ENCODE results near the gene AREL1. TPM values are rescaled to one million over a fixed set of nuclear protein-coding genes. Genes with fewer than 3 reads are reported as not detected.
A peak's percentile ranks its signal among the peaks of the same experiment; 100 is the strongest.

Gene AREL1
- total RNA-seq, 1 donor from 2014 or later, result 29.1 TPM

GRCh38 chr14:74654931-74655330, 57.9 kb downstream of the AREL1 start:
- Histone ChIP-seq H3K4me1 (peaks cover 8% of the 10 kb centered on the region), H3K36me3 (peaks cover 23% of the 10 kb centered on the region), H3K27ac (peak overlapping the region; percentile 49), H3K27me3 (ENCODE audit: low read depth) (no peaks in the 10 kb centered on the region), H3K9me3 (no peaks in the 10 kb centered on the region), H3K4me3 (no peak overlapping the region)
- TF ChIP-seq, protein P1, sequence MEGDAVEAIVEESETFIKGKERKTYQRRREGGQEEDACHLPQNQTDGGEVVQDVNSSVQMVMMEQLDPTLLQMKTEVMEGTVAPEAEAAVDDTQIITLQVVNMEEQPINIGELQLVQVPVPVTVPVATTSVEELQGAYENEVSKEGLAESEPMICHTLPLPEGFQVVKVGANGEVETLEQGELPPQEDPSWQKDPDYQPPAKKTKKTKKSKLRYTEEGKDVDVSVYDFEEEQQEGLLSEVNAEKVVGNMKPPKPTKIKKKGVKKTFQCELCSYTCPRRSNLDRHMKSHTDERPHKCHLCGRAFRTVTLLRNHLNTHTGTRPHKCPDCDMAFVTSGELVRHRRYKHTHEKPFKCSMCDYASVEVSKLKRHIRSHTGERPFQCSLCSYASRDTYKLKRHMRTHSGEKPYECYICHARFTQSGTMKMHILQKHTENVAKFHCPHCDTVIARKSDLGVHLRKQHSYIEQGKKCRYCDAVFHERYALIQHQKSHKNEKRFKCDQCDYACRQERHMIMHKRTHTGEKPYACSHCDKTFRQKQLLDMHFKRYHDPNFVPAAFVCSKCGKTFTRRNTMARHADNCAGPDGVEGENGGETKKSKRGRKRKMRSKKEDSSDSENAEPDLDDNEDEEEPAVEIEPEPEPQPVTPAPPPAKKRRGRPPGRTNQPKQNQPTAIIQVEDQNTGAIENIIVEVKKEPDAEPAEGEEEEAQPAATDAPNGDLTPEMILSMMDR (IDR thresholded peaks at IDR 0.05), result no peak
- ATAC-seq (no peak), DNase-seq (no peak)
- intact Hi-C loops (cut with DNase I), result no loop called here

DNA sequence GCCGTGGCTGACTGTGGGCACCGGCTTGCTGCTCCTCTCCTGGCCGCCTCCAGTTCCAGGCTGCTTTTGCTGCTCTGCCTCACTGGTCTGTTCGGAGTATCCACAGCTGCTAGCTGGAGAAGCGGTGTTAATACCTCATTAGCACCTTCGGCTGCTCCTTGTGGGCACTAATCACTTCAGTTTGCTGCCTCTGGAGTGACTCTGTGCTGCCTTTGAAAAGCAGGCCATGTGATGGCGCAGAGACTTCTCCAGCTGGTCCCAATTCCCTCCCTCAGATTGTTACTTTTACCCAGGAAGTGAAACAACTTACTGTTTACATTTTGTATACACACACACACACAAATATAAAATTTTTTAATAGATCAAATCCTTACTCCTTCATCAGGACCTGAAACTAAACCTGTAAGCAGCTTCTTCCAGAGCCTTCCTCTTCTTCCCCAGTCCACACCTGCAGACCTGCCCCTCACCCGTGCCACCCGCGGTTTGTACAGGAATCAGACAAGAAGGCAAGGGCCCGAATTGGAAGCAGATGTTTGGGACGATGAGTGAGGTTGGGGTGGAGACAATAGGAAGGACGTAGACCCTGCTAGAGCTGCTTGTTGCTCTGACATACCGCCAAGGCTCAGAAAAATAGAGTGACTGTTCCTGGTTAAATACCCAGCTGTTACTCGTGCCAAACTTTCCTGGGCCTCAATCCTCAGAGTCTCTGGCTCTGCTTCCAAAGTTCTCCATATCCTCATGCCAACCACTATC, 59.3 kb downstream of the AREL1 start:
- Histone ChIP-seq H3K27me3 (ENCODE audit: low read depth) (no peaks in the 10 kb centered on the region), H3K36me3 (peaks cover 17% of the 10 kb centered on the region), H3K27ac (no peak overlapping the region), H3K4me1 (peaks cover 13% of the 10 kb centered on the region), H3K9me3 (no peaks in the 10 kb centered on the region), H3K4me3 (no peak overlapping the region)
- DNase-seq (no peak), ATAC-seq (no peak)
- TF ChIP-seq, protein P1 (IDR thresholded peaks at IDR 0.05), result no peak
- intact Hi-C loops (cut with DNase I), result no loop called here

DNA sequence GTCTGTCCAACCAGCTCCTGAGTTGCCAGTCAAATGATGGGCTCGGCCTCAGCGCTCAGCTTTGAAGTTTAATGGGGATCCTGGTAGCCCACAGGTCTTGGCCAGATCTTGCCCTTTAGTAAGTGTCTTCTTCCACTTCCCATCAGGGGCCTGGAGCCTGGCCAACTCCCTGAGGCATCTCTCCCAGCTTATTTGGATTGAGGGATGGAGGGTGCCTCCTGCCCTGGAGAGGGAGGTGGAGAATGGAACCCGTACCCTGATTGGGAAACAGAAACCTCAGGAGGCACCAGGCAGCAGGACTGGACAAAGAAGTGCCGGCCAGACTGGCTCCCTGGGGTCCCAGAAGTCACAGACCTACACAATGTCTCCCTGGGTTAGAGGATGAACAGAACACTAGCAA, 60.3 kb downstream of the AREL1 start:
- Histone ChIP-seq H3K4me1 (peaks cover 23% of the 10 kb centered on the region), H3K36me3 (peaks cover 11% of the 10 kb centered on the region), H3K4me3 (no peak overlapping the region), H3K27me3 (ENCODE audit: low read depth) (no peaks in the 10 kb centered on the region), H3K27ac (no peak overlapping the region), H3K9me3 (no peaks in the 10 kb centered on the region)
- no peak for DNase-seq
- TF ChIP-seq, protein P1 (IDR thresholded peaks at IDR 0.05), result no peak
- ATAC-seq, result no peak
- intact Hi-C loops (cut with DNase I), result no loop called here

DNA sequence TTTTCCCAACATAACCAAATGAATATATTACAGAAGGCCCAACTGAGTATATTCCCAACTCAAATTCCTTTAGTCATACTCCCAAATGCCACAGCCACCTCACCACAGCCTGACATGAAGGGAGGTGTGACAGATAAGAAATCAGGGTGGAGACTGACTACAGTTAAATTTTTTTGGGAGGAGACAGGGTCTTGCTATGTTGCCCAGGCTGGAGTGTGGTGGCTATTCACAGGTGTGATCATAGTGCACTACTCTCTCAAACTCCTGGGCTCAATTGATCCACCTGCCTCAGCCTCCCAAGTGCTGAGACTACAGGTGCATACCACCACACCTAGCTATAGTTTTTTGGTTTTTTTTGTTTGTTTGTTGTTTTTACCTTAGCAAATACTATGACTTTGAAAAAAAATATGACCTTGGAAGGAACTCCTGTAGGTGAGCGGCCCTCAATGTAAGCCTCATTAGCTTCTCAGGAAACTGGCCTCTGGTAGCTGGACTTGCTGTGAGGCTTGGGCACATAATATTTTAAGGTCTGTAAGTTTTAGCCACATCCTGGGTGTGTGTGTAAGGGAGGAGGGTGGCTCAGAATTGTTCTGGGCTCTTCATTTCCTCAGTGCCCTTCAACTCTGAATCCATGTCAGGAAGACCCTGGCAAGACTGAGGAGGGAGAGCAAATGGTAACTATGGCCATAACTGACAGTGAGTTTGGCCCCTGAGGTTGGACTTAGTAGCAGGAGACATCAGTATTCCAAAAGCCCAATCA, 61.8 kb downstream of the AREL1 start:
- TF ChIP-seq, protein P1 (IDR thresholded peaks at IDR 0.05), result no peak
- Histone ChIP-seq H3K4me1 (peaks cover 25% of the 10 kb centered on the region), H3K4me3 (no peak overlapping the region), H3K27ac (no peak overlapping the region), H3K27me3 (ENCODE audit: low read depth) (no peaks in the 10 kb centered on the region), H3K36me3 (no peaks in the 10 kb centered on the region), H3K9me3 (no peaks in the 10 kb centered on the region)
- intact Hi-C loops (cut with DNase I), result no loop called here
- DNase-seq, result no peak
- ATAC-seq, result no peak

DNA sequence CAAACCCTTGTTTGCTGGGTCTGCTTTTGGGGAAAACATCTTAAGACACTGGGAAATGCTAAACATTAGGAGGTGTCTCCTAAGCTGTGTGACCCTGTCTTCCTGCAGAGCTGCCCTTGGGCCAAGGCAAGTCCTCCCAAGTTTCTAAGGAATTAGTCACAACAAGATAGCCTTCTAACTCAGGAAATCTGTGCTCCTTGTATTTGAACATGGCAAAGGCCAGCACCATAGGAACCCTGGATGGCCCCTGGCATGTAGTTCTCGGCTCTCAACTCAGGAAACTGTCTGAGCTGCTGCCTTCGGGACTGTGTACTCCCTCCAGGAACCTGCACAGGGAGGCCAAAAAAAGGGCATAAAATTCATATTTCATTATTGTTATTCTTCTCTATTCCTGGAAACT, 63.2 kb downstream of the AREL1 start:
- H3K4me1 ChIP-seq, result peaks cover 19% of the 10 kb centered on the region
- intact Hi-C loops (cut with DNase I), result no loop called here
- TF ChIP-seq, protein P1 (IDR thresholded peaks at IDR 0.05), result no peak
- ATAC-seq (no peak), DNase-seq (no peak)
- no peaks in the 10 kb centered on the region for H3K36me3 ChIP-seq
- peaks cover under 1% of the 10 kb centered on the region for H3K27me3 ChIP-seq (ENCODE audit: low read depth)
- H3K9me3 ChIP-seq, result no peaks in the 10 kb centered on the region
- H3K4me3 ChIP-seq, result no peak overlapping the region
- H3K27ac ChIP-seq, result no peak overlapping the region

Measured in lower lobe of right lung (tissue), 2 donors.